HG03439 (cell line): Measurements from ENCODE around the gene GMFB.
A peak's percentile ranks its signal among the peaks of the same experiment; 100 is the strongest.

ENCODE experiments used
- ATAC-seq: cut with Tn5 transposase; IDR thresholded peaks from one replicate; pipeline ENCODE4 v1.9.1; 2021; ENCODE audit warnings: mild to moderate bottlenecking, moderate library complexity; ENCODE audit not compliant: unreplicated experiment

Gene GMFB

DNA sequence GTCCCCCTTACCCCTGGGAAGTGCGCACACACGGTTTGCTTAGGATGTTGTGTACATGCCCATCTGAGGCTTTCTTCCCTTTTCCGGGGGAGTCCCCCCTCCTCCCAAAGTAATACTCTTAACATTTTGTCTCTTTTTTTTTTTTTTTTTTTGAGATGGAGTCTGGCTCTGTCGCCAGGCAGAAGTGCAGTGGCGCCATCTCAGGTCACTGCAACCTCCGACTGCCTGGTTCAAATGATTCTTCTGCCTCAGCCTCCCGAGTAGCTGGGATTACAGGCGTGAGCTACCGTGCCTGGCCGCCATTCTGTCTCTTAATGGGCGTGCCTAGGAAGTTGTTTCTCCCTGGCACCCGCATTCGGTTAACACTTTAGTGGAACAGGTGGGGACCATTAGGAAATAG is 4.5 kb upstream of the GMFB start:
- ATAC-seq: no peak

DNA sequence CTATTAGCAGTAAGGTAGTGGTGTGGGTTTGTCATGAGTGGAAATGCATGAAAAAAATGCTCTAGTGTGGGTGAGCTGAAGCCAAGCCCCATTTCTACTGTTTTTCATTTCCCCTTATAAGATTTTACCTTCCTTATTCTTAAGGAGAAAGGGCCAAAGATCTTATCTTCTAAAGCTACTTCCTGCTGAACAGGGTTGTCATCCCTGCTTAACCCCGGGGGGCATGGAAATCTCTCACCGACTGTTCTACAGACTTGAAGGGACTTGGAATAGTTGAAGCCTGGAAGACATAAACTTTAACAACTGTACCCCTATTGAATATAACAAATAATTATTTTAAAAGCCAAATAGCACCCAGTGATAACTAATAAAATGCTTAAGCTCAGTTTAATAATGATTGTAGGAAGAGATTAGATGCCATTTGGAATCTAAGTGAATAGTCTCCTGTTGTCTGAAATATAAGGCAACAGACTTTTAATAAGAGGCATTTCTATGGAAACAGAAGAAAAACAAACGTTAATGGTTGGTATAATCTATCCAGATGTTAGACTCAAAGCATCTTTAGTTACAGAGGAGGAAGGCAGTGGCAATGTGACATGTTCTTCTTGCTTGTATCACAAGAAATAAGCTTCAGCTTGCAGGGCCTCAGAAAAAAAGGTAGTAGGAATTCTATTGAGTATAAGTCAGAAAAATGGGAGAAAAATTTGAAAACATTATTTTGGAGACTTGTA is 1.8 kb upstream of the GMFB start:
- ATAC-seq: no peak

DNA sequence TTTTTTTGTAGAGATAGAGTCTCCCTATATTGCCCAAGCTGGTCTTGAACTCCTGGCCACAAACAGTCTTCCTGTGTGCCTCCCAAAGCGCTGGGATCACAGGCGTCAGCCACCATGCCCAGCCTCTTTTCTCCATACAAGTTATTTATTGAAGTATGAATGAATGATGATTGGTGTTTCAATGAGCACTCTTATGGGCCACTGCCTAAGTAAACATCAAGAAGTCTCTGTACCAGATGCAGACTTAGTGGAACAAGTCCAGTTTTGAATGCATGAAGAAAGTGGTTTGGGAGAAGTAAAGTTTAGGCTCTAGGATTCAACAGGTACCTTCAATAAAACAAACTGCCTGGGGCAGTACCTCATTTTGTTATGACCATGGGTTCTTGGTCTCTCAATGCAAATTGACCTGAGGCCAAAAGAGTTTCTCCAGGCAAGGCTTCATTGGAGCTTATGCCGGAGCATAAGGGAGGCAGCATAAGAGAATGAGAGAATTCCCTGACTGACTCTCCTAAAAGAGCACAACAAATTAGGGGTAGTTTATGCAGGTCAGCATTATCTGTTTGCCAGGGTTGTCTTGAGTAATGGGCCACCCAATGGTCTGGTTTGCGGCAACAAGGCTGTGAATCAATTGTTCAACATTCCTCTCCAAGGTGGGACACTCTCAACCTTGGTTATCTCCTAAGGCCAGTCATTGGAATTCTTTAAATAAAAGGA is 1.1 kb upstream of the GMFB start:
- ATAC-seq: no peak

DNA sequence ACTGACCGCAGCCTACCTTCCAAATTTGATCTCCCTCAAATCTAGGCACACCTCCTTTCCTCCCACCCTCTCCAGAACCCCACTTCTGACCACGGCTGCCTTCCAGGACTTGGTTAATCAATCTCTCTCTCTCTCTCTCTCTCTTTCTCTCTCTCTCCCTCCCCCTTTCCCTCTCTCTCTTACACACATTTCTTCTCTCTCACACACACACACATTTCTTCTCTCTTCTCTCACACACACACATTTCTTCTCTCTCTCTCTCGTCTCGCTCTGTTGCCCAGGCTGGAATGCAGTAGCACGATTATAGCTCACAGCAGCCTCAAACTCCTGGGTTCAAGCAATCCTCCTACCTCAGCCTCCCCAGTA is 521 bp upstream of the GMFB start:
- ATAC-seq: peak; percentile 25

DNA sequence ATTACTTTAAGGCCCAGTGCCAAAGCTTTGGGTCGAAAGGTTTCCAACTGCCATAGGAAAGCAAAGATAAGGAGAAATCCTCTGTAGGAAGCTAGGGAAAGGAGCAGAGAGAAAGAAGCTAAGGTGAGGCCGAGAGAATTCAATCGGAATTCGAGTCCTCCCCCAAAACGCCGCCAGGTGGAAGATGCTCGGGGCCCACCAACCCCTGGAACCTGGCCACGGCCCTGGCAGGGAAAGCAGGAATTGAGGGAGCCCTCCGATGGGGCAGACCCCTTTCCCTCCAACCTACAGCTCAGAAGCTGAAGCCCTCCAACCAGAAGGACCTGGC is 498 bp downstream of the GMFB start:
- ATAC-seq: no peak

DNA sequence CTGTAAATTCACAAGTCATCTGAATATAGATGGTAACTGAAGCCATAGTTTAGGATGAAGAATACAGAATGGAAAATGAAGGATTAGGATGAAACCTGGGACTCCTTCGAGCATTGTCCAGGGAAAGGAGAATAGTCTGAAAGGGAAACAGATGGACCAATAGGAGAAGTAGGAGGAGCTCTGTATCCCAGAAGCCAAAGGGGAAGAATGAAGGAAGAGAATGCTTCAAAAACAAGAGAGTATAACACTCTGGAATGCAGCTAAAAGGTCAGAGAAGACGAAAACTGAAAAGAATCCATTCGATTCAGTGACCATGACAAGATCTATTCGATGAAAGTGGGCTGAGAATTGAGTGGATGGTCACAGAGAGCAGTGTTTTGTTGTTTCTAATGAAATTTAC is 1.0 kb downstream of the GMFB start:
- ATAC-seq: no peak

DNA sequence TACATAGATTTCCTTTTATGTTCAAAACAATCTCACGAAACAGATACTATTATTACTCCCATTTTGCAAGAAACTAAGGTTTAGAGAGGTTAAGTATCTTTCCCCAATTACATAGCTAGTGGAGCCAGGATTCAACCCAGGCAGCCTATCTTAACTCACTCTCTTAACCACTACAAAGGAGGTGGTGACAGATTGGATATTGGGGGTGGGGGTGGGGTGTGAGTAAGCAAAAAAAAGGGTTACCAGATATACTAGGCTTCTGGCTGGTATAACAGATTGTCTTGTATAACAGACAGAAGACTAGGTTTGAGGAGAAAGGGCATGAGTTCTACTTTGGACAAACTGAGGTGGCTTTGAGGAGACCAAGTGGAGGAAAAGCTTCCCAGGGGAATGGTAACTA is 2.1 kb downstream of the GMFB start:
- no peak for ATAC-seq

DNA sequence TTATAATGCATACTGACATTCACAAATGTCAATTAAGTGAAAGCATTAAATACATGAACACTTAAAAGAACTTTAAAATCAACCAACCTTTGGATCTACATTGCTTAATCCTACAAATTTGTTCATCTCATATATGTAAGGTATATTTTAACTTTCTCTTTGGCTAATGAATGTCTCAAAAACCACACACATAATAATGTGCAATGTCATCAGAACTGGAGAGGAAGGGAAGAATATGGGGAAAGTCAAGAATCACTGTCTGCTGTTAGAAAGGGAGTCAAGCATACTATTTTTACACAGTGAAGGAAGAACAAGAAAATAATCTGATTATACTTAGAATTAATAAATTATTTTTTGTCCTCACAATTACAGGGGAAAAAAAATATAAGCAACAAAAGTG is 4.9 kb downstream of the GMFB start:
- no peak for ATAC-seq

DNA sequence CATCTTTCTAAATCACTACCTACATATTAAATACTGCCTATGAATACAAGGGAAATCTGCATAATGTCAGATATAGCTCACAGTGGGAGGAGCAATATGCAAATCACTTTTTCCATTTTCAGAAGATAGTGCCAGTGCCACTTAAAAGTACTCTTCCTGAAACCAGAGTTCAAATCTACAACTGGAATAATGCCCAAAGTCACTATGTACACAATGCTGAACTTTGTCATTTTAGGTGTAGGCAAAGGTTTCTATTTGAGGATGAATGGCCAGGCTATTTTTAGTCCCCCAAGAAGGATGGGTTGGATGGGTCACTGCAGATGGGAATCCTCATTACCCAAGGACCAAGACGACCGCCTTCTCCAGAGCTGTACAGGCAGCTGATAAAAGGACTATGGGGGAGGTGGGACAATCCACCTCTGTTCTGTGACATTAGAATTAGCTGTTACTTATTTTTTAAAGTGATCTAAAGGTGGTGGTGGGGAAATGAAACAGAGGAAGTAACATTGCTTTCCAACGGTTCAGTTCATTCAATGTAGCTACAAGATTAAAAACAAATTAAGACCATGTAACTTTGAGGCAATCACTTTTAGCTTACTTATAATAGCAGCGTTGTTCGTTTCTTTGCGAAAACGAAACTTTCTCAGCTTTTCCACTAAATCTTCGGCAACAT is 5.6 kb downstream of the GMFB start:
- ATAC-seq: no peak

DNA sequence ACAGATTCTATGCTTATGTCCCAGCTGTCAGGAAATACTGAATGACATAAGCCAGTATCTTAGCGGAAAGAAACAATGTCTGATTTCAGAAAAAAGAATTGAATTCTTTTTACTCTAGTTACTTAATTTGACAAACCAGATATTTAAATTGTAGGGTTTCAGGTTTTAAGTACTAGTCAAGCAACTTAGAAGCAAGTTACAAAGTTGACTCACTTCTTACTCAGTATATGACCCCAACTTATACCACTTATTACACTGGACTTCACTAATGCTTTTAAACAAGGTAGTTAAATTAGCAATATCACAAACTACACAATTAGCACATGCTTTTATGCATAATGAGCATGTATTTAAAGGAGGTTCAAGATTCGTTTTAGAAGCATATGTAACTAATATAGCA is 7.1 kb downstream of the GMFB start:
- no peak for ATAC-seq

DNA sequence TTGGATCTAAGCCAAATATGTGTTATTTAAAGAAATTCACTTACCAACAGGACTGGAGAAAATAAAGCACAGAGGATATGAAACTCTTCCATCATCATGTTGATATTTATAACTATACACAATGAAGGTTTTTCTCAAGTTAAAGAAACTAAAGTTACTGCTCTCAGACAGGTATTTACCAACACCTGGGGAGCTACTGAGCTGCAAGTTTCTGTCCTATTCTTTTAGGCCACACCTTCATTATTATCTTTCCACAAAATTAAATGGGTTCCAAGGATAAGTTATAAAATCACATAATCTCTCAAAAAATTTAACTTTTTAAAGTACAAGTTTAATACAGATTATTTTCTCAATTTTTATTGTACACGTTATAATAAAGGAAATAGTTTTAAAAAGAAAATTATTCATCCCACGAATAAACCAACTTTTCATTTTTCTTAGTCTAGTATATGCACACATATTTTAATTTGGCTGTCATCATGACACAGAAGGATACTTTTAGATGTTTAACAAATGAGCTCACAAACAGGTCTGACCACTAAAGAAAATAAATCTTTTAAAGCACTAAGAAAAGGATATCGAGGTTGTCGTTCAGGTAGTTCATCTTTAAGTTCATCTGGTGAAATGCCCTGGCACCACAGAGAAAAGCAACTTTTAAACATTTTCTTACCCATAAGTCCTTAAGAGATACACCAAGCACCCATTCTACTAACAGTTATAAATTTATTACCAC is 7.8 kb downstream of the GMFB start:
- ATAC-seq: no peak

DNA sequence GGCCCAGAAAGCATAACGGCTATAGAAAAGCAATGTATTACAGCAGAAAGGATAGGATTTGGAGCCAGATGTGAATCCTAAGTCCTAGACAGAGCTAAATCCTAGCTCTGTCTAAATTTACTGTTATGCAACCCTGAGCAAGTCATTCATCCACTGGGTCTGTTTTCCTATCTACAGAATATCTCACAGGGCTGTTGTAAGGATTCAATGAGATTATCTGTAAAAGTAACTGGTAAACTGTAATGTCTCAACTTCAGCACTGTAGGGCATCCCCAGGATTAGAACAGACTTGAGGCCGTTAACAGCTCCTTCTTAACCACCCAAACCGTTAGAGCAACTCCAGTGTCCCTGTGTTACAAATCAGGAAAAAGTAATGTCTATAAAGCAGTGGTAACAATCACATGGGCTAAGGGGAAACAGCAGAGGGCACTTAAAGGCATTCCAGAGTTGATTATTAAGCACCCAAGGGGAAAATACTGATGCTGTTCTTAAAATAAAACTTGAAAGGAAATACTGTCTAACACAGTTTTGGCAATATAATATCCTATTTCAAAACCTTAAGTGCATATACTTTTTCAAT is 10.1 kb downstream of the GMFB start:
- ATAC-seq: no peak

DNA sequence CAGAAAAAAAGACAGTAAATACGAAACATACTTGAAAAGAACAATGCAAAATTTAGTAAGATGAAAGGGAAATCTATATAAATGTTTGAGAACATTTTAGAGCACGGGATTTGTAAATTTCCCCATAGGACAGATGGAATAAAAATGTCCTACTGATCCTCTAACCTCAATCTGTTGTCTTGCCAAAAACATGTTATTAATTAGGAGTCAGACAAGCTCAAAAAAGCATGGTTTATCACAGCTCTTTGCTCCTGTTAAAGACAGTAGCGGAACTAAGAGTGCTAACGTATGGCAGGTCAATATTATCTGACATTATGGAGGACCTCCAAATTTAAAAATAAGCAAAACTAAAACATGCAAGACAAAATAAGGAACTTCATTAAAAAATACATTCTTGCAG is 12.9 kb downstream of the GMFB start:
- ATAC-seq: no peak

DNA sequence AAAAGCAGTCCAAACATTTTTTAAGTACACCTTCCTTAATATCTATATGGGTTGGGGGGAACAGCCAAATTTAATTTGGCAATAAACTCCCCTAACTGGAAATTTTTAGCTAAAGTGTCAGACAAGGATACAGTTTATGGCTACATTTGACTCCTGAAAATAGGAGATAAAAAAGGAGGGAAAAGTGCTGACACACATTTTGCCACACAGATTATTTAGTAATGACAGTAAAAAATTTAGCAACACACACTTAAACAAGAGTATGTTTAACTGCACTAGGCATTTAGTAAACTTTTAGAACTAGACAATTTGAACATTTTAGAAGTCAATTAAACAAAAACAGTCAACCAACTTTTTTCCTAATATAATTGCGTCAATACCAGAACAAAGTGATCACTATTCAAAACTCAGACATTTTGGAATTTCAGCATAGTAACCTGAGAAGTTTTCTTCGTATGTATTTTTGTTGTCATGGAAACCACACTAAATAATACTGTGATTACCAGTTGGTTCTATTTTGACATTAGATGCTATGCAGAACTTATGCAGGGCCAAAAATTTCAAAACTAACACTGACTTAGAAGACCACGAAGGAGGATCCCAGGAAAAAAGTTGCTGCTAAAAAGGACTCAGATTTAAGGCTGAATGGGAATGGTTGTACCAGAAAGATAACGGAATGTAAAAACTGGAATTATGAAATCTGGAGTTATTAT is 13.4 kb downstream of the GMFB start:
- ATAC-seq: no peak

DNA sequence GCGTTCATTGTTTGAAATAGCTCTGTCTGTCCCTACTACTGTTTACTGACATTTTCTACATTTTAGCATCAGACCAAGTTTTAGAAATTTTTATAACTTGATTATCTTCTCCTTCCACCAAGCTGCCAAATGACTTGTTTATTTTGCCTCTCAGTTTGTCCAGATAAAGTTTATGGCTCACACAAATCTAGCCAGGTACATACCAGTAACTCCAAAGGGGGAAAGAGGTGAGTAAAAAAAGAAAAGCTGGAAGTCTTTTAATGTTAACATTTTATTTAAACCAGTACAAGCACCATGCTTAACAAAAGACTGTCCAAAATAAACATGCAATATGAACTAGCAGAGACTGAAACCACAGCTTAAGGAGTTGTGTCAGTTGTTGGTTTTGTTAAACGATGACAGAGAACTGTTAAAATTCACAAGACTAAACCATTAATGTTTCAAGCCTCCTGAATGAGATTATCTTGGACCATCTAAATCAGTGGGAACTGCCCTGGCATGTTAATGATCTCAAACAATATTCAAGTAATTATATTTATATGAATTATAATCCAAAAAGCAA is 14.5 kb downstream of the GMFB start:
- ATAC-seq: no peak

DNA sequence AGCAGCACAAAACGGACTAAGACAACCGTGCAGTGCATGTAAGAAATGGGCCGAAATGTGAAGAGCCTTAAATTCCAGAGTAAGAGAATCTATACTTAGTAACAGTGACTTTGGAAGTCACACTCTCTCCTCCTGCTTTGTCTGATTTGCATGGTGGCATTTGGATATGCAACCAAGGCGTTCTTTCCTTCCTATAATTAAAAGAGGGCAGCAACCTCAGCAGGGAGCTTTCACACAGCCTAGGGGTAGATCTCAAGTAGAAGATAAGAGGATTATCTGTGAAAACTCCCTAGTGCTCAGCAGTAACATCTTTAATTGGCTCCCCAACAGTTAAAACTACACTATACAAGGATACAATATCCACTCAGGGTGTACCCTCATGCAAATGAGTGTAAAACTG is 16.5 kb downstream of the GMFB start:
- no peak for ATAC-seq

DNA sequence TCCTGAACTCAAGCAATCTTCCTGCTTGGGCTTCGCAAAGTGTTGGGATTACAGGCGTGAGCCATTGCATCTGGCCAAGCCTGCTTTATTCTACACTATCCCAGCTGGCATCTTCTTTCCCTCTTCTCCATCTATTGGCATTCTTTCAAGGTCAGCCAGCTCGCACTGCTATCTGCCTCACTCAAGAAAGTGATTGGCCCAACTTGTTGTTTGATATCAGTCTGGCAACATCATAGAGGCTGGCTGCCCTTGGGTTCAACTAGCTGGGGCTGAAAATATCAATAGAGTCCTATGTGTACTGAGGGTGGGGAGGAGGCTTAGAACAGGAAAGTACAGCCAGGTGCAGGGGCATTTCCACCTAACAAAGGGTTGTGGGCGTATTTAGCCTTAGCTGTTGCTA is 17.1 kb downstream of the GMFB start:
- no peak for ATAC-seq

DNA sequence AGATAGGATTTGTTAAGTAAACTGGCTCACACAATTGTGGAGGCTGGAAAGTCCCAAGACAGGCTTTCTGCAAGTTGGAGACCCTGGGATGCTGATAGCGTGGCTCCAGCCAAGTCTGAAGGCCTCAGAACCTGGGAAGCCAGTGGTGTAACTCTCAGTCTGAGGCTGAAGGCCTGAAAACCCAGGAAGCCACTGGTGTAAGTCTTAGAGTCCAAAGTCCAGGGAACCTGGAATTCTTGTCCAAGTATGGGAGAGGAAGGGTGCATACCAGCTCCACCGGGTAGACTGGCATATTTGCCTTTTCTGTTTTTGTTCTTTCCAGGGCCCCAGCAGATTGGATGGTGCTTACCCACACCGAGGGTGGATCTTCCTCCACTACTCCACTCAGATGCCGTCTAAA is 18.1 kb downstream of the GMFB start:
- ATAC-seq: no peak

DNA sequence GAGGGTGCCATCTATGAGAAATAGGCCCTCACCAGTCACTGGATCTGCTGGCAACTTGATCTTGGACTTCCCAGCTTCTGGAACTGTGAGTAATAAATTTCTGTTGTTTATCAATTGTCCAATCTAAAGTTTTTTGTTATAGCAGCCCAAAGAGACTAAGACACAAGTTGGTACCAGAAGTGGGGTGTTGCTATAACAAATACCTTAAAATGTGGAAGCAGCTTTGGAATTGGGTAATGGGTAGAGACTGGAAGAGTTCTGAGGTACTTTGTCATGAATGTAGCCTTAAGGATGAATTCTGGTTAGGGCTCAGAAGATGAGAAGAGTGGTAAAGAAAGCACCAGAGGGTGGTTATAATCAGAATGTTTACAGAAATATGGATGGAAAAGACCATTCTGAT is 21.5 kb downstream of the GMFB start:
- ATAC-seq: no peak

DNA sequence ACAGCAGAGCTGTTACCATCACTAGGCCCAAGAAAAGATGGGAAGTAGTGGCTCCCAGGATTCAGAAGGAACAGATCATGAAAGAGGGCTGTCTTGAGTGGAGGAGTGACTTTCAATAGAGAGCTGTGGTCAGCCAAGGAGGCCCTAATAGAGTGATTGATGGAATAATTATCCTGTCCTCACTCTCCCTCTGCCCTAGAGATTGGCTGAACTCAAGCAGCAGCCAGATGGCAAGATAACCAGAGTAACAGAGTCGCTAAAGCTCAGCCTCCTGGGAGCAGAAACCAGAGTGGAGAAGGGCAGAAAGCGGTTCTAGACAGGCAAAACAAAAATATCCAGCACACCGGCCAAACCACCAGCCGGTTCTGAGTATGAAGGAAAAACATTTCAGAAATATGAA is 23.1 kb downstream of the GMFB start:
- no peak for ATAC-seq

DNA sequence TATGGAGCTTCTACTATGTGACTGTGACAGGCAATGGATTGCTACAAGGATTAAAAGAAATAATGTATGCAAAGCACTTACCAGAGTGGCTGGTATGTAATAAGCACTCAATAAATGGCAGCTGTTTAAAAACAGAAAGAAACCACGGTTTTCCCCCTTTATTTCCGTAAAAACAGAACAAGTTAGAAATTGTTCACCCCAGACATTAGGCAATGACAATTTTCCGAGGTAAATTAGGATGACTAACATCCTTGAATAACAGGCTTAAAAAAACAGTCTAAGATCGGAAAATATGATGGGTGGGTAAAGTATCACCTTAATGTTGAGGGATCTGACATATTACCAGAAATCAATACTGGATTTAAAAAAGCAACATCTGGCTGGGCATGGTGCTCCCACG is 26.7 kb downstream of the GMFB start:
- ATAC-seq: no peak
